GM19035 (cell line): ENCODE data around the gene SLC5A3.

Experiments
- ATAC-seq: cut with Tn5 transposase; IDR thresholded peaks from one replicate; pipeline ENCODE4 v1.9.1; 2021; ENCODE audit not compliant: unreplicated experiment

SLC5A3 gene

DNA sequence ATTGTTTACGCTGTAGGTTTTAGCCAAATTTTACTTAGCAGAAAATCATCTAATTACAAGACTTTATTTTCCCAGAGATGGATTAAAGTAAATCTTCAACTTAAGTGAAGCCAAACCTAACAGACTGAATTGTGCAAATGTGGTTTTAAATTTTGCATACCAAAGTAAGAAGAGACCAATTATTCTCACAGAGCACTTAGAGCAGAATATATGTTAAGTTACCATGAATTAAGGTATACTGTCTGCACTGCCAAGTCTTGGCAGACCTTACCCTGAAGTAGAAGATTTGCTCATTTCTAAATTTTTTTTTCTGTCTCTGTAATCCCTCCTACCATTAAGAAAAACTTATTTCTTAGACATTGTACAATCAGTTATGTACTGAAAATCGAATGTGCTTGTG, 24.1 kb downstream of the SLC5A3 start:
- no peak for ATAC-seq

DNA sequence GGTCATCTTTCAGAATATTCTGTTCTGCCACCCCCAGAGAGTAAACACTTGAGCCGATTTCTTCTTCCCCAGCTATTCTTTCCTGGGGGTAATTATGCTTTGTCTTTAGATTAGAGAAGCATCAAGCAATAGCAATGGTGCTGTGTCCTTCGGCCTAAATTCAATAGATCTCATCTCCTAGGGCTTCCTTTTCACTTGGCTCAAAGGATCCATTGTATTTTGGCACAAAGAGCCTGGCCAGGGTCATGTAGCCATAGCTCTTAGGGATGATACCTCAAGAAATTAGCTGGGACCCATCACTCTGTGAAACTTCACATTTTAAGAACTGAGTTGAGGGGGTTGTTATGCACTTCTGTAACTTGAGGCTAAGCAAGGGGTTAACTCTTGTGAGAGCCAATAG, 27.0 kb downstream of the SLC5A3 start:
- no peak for ATAC-seq

- ATAC-seq, result no peak
Observed at GRCh38 chr21:34100790-34101189, 27.4 kb downstream of the SLC5A3 start.

DNA sequence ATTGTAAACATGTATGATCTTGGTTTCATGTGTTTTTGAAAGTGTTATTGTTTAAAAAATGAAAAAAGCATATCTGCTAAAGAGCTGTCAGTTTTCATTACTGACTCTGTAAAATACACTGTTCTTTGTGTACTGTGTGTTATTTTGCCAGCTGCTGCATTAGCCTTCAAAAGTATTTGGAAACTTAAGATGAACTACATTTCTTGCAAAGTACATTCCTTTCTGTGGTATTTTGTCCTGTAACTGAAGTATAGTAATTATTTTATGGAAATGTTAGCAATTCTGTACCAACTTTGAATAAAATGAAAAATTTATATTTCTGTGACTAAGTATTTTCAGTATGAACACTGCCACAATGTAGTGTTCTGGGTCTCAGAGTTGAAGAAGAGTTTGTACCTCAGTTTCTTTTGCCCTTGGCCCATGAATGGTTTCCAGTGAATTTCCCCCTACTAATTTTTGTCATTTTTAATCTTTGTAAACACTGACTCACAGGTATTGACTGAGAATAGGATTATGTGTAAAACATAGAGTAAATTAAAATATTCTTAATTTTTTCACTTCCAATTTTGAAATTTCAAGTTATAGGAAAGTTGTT, 32.7 kb downstream of the SLC5A3 start:
- ATAC-seq, result no peak

DNA sequence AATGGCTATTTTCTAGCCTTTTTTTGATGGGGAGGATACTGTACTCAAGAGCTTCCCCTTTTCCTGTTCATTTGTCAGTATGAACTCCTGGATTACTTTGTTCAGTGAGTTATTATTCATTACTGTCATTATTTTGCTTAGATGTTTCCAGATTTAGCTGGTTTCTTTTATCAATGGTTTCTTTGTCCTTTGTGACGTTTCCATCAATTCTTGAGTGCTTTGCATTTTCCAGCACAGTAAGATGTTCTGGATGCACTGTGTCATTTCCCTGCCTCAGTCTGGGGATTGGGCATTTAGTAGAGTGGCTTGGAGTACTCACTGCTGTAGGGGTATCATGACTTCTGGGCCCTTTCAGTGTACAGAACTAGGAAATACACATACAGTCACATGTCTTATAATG, 34.2 kb downstream of the SLC5A3 start:
- no peak for ATAC-seq

GRCh38 chr21:34109075-34109474, 35.7 kb downstream of the SLC5A3 start:
- ATAC-seq, result no peak

- no peak for ATAC-seq
Observed at GRCh38 chr21:34110594-34111202, 37.3 kb downstream of the SLC5A3 start.

- no peak for ATAC-seq
Observed at GRCh38 chr21:34112316-34113033, 39.1 kb downstream of the SLC5A3 start.

DNA sequence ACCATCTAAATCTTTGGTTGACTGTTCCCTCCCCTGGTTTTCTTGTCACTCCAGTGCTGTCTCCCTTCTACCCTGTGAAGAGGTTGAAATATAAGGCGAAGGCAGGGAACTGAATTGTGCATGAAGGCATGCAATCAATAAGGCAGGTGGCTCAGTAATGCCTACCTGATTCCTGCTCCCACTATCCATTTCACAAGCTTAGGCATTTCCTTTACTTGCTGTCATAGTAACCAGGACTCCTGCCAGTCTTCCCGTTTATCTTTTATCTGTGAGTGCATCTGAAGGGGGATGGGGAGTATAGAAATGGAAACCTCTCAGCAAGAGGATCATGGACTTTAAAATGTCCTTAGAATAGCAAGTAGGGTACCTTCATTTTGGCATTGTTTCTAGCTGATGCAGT, 40.5 kb downstream of the SLC5A3 start:
- no peak for ATAC-seq

DNA sequence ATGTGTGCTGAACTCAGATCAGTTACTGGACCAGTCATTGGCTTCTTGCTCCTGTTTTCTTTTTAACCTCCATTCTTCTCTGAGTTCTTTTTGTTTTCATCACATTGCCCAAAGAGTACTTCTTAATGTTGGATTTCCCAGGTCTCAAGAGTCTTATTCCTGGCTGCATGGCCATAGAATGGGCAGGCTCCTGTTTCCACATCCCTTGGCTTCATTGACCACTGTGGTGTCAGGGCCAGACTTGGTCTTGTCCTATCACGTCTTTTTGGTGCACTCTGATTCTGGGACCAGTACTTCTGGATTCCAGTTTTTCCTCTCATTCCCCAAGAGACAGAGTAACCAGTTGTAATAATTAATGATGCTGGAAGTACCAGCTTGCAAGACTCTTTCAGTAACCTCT, 41.8 kb downstream of the SLC5A3 start:
- no peak for ATAC-seq

DNA sequence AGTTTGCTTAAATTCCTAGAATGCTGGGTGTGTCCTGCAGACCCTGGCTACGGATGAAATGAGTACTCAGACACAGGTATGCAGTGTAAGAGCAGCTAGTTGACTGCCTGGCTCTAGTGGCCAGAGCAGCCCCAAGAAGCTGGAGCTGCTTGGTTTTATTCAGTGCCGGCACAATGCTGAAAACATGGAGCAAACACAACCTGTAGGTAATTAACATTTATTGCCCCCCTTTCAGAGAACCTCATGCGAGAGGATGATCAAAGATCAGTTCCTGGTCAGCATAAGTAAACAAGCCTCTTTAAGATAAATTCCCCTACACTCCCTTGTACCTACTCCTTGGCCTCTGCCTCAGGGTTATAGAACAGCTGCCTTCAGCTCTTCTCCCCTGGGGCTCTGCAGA, 43.2 kb downstream of the SLC5A3 start:
- ATAC-seq, result no peak

- ATAC-seq, result no peak
Observed at GRCh38 chr21:34120867-34121266, 47.5 kb downstream of the SLC5A3 start.

DNA sequence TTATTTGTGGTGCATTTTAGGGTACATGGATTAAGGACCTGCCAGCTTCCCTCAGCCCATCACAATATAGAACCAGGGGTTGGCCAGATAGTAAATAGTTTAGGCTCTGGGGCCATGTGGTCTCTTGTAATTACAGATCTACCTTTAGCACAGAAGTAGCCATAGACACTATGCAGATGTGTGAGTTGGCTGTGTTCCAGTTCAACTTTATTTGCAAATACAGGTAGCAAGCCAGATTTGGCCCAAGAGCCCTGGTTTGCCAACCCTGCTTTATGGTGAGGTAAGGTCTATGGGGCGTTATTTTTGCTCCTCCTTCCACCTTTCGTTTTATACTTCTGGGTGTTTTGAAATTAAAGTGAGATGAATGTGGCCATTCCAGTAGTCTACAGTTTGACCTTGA, 48.7 kb downstream of the SLC5A3 start:
- ATAC-seq, result no peak
